HepG2 (cell line): ENCODE measurements around the gene SLC4A5. TPM values are rescaled to one million over a fixed set of nuclear protein-coding genes. Genes with fewer than 3 reads are reported as not detected.

Experiments used
- ATF1 ChIP-seq: IDR thresholded peaks from 2 replicates; pipeline ENCODE4 v1.6.1; 2016; ENCODE audit warnings: mild to moderate bottlenecking, control low read depth
- EZH2 ChIP-seq: conservative IDR thresholded peaks from 2 replicates; pipeline ENCODE4 v1.6.1; 2012; ENCODE audit warnings: mild to moderate bottlenecking, low read depth, low read length, moderate library complexity
- HNRNPL ChIP-seq: fragments of 200-400 bp; formaldehyde crosslinking; IDR thresholded peaks from 2 replicates; pipeline ENCODE4 v1.6.1; 2017; ENCODE audit warnings: mild to moderate bottlenecking, low read depth, low read length
- JUN ChIP-seq: sonication (generic); formaldehyde crosslinking; IDR thresholded peaks from 2 replicates; pipeline ENCODE4 v1.4.0; 2020; ENCODE audit warnings: mild to moderate bottlenecking, missing genetic modification reagents
- MYNN ChIP-seq: sonication (generic); formaldehyde crosslinking; IDR thresholded peaks from 2 replicates; pipeline ENCODE4 v1.4.0; 2020; ENCODE audit warnings: mild to moderate bottlenecking, low read depth, missing genetic modification reagents
- NFE2L2 ChIP-seq: fragments of 150-350 bp; IDR thresholded peaks from 2 replicates; pipeline ENCODE4 v1.6.1; 2014; ENCODE audit warnings: low read length
- NR3C1 ChIP-seq: sonication (generic); formaldehyde crosslinking; IDR thresholded peaks from 2 replicates; pipeline ENCODE4 v1.4.0; 2020; ENCODE audit warnings: missing genetic modification reagents
- RCOR2 ChIP-seq: IDR thresholded peaks from 2 replicates; pipeline ENCODE4 v1.6.1; 2016; ENCODE audit warnings: missing biosample characterization, missing genetic modification reagents
- RFX5 ChIP-seq: IDR thresholded peaks from 2 replicates; pipeline ENCODE4 v1.6.1; 2011; ENCODE audit warnings: low read depth, low read length, improper control_type of control experiment
- RXRA ChIP-seq: sonication (generic); formaldehyde crosslinking; IDR thresholded peaks from 2 replicates; pipeline ENCODE4 v1.5.1; 2020; ENCODE audit warnings: missing genetic modification reagents
- SAFB2 ChIP-seq: sonication (generic); formaldehyde crosslinking; IDR thresholded peaks from 2 replicates; pipeline ENCODE4 v1.5.1; 2020; ENCODE audit warnings: missing genetic modification reagents, low read depth, mild to moderate bottlenecking, borderline replicate concordance
- SP2 ChIP-seq: sonication (generic); formaldehyde crosslinking; IDR thresholded peaks from 2 replicates; pipeline ENCODE4 v1.5.1; 2020; ENCODE audit warnings: mild to moderate bottlenecking, missing genetic modification reagents
- TP53 ChIP-seq: sonication (generic); formaldehyde crosslinking; conservative IDR thresholded peaks from 2 replicates; pipeline ENCODE4 v1.4.0; 2020; ENCODE audit warnings: missing genetic modification reagents
- ZBTB39 ChIP-seq: sonication (generic); formaldehyde crosslinking; IDR thresholded peaks from 2 replicates; pipeline ENCODE4 v1.5.0; 2020; ENCODE audit warnings: missing genetic modification reagents
- ZKSCAN8 ChIP-seq: IDR thresholded peaks from 2 replicates; pipeline ENCODE4 v1.6.1; 2016; ENCODE audit warnings: borderline replicate concordance, missing genetic modification reagents, missing compliant biosample characterization
- ZNF460 ChIP-seq: sonication (generic); formaldehyde crosslinking; IDR thresholded peaks from 2 replicates; pipeline ENCODE4 v1.5.1; 2020; ENCODE audit warnings: missing genetic modification reagents, mild to moderate bottlenecking, borderline replicate concordance
- ZNF709 ChIP-seq: sonication (generic); formaldehyde crosslinking; IDR thresholded peaks from 2 replicates; pipeline ENCODE4 v1.5.0; 2020; ENCODE audit warnings: mild to moderate bottlenecking, missing genetic modification reagents
- polyA plus RNA-seq, 8 experiments: library from polyadenylated mRNA; depleted of rRNA in 3 of 8; stranded (reverse) in 7 of 8; unstranded in 1 of 8; fragments of >200 nt; fragmentation: Illumina TruSeq in 4 of 8; extraction: Trizol in 4 of 8; gene quantifications; 2 replicates each; pipeline versions ENCODE4 v1.2.1 to v1.2.3, GENCODE V29; 2011 to 2016; ENCODE audit warnings: low read depth in 4 of 8, missing spikeins in 1 of 8, mixed read lengths in 1 of 8; ENCODE audit not compliant: insufficient read depth in 1 of 8
- total RNA-seq, 5 experiments: library from RNA; depleted of rRNA; stranded (reverse); fragments of >200 nt; fragmentation: Illumina TruSeq; extraction: Trizol; gene quantifications; 2 replicates each; pipeline ENCODE4 v1.2.3, GENCODE V29; 2016; ENCODE audit warnings: low read depth in 1 of 5
- TF ChIP-seq, protein P1 (sequence below): sonication (generic); formaldehyde crosslinking; IDR thresholded peaks from 2 replicates; pipeline ENCODE4 v1.4.0; 2020; ENCODE audit warnings: mild to moderate bottlenecking, missing genetic modification reagents
- TF ChIP-seq, protein P2 (sequence below): sonication (generic); formaldehyde crosslinking; IDR thresholded peaks from 2 replicates; pipeline ENCODE4 v1.5.0; 2020; ENCODE audit warnings: missing genetic modification reagents

SLC4A5 gene
- total and polyA plus RNA-seq, 2 of the 13 experiments (the other 11 are each of a cell fraction or from before 2014, with no cell fraction given): 0.50 TPM; not detected in 1

DNA sequence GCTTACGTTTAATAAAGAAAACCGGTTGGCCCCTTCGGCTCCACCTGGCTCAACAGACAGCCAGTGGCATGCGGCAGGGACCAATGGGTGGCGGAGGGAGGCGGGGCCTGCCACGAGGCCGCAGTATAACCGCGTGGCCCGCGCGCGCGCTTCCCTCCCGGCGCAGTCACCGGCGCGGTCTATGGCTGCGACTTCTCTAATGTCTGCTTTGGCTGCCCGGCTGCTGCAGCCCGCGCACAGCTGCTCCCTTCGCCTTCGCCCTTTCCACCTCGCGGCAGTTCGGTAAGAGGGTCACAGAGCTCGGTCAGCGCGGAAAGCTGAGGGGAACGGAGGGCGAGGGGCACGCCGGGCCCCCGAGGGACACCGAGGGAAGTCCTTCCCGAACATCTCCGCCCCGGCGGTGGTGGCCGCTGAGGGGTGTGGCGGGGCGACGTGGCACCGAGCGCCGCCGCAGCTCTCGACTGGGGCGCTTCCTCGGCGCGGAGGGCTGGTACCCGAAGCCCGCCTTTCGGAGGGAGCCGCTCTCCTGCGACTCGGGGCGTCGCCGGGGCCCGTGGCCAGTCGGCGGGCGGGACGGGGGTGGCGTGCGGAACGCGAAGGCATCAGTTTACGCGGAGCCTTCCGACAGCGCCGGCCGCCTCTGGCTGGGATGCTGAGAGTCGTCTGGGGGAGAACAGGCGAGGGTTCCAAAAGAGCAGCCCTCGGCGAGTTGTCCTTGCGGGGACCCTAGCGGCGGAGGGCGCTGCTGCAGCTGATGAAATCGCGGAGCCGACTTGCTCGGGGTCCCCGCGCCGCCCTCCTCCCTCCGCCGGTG, 144.5 kb downstream of the SLC4A5 start, which contains the start of gene MTHFD2 (continued):
- TF ChIP-seq EZH2 (no peak), TP53 (CRISPR knock-in tag) (0 out of 2 replicates have a peak, but pooled peaks have one; percentile 10), SAFB2 (CRISPR knock-in tag) (0 out of 2 replicates have a peak, but pooled peaks have one; percentile 41), ATF1 (CRISPR knock-in tag) (no peak; the same call in 1 of the 2 replicates), RXRA (peak; percentile 68), MYNN (CRISPR knock-in tag) (no peak; the same call in 1 of the 2 replicates), ZNF709 (CRISPR knock-in tag) (peak; percentile 97), ZNF460 (CRISPR knock-in tag) (no peak), SP2 (CRISPR knock-in tag) (peak; percentile 90), ZKSCAN8 (CRISPR knock-in tag) (0 out of 2 replicates have a peak, but pooled peaks have one; percentile 29), NR3C1 (CRISPR knock-in tag) (no peak), HNRNPL (peak; percentile 61), RCOR2 (CRISPR knock-in tag) (peak; percentile 54; the same call in 1 of the 2 replicates), NFE2L2 (no peak), RFX5 (no peak), ZBTB39 (CRISPR knock-in tag) (peak; percentile 93; the same call in 1 of the 2 replicates), JUN (CRISPR knock-in tag) (peak; percentile 80; the same call in 1 of the 2 replicates)
- TF ChIP-seq, protein P1, sequence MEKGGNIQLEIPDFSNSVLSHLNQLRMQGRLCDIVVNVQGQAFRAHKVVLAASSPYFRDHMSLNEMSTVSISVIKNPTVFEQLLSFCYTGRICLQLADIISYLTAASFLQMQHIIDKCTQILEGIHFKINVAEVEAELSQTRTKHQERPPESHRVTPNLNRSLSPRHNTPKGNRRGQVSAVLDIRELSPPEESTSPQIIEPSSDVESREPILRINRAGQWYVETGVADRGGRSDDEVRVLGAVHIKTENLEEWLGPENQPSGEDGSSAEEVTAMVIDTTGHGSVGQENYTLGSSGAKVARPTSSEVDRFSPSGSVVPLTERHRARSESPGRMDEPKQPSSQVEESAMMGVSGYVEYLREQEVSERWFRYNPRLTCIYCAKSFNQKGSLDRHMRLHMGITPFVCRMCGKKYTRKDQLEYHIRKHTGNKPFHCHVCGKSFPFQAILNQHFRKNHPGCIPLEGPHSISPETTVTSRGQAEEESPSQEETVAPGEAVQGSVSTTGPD (CRISPR knock-in tag): no peak
- TF ChIP-seq, protein P2, sequence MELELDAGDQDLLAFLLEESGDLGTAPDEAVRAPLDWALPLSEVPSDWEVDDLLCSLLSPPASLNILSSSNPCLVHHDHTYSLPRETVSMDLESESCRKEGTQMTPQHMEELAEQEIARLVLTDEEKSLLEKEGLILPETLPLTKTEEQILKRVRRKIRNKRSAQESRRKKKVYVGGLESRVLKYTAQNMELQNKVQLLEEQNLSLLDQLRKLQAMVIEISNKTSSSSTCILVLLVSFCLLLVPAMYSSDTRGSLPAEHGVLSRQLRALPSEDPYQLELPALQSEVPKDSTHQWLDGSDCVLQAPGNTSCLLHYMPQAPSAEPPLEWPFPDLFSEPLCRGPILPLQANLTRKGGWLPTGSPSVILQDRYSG (CRISPR knock-in tag): 0 out of 2 replicates have a peak, but pooled peaks have one; percentile 81
